ENCODE data around the gene CXCL12.

Gene CXCL12

GRCh38 chr10:44384601-44385025, 284 bp downstream of the CXCL12 start:
- DNase-seq, result no peak

- no peak for DNase-seq
Measured at GRCh38 chr10:44383749-44384600, 922 bp downstream of the CXCL12 start.

GRCh38 chr10:44382981-44383748, 1.7 kb downstream of the CXCL12 start:
- DNase-seq, result no peak

GRCh38 chr10:44382131-44382858, 2.6 kb downstream of the CXCL12 start:
- DNase-seq, result no peak

GRCh38 chr10:44380829-44381600, 3.9 kb downstream of the CXCL12 start:
- no peak for DNase-seq

GRCh38 chr10:44379907-44380306, 5.0 kb downstream of the CXCL12 start:
- DNase-seq, result no peak

GRCh38 chr10:44378626-44379025, 6.3 kb downstream of the CXCL12 start:
- no peak for DNase-seq

- DNase-seq, result no peak
Measured at GRCh38 chr10:44377651-44378310, 7.1 kb downstream of the CXCL12 start.

- DNase-seq, result no peak
Measured at GRCh38 chr10:44376472-44377099, 8.3 kb downstream of the CXCL12 start.

GRCh38 chr10:44374155-44374554, 10.7 kb downstream of the CXCL12 start:
- DNase-seq, result no peak

- no peak for DNase-seq
Measured at GRCh38 chr10:44373341-44373995, 11.4 kb downstream of the CXCL12 start.

GRCh38 chr10:44372181-44372580, 12.7 kb downstream of the CXCL12 start:
- no peak for DNase-seq

GRCh38 chr10:44370731-44371248, 14.1 kb downstream of the CXCL12 start:
- DNase-seq, result no peak

- no peak for DNase-seq
Measured at GRCh38 chr10:44369854-44370253, 15.0 kb downstream of the CXCL12 start.

- no peak for DNase-seq
Measured at GRCh38 chr10:44369296-44369695, 15.6 kb downstream of the CXCL12 start.

- DNase-seq, result no peak
Measured at GRCh38 chr10:44368637-44369036, 16.3 kb downstream of the CXCL12 start.

GRCh38 chr10:44366941-44367630, 17.8 kb downstream of the CXCL12 start:
- DNase-seq, result no peak

- no peak for DNase-seq
Measured at GRCh38 chr10:44364566-44364965, 20.3 kb downstream of the CXCL12 start.

- DNase-seq, result no peak
Measured at GRCh38 chr10:44363716-44364115, 21.2 kb downstream of the CXCL12 start.
